HFF-Myc (cell line): ENCODE results near the gene SMYD2.

ENCODE experiments used
- DNase-seq: peaks from one replicate; pipeline ENCODE4 v3.0.0-alpha.2; 2011; ENCODE audit warnings: low read depth; ENCODE audit errors: extremely low read depth
- H3K4me3 ChIP-seq: replicated peaks from 2 replicates; pipeline ENCODE4 v1.5.1; 2011; ENCODE audit warnings: low read depth, mild to moderate bottlenecking, control low read depth, low read length
- TF ChIP-seq, protein P1 (sequence below): IDR thresholded peaks from 2 replicates; pipeline ENCODE4 v1.5.1; 2012; ENCODE audit warnings: mild to moderate bottlenecking, low read depth, low read length, control low read depth; ENCODE audit errors: missing control alignments

The SMYD2 gene

DNA sequence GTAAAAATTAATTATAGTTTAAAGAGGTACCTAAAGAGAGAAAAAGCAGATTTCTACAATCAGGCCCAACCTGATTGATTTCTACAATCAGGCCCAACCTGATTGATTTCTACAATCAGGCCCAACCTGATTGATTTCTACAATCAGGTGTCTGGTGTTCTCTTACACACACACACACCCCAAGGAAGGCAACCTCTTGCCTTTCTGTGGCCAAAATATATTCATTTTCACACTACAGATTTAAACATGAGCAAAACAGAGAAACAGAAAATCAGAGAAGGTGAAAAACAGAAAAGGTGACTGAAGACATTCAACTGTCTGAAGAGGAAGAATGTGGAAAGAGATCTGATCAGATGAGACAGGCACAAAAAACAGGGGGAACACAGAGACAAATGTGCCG, 104.5 kb downstream of the SMYD2 start:
- TF ChIP-seq, protein P1, sequence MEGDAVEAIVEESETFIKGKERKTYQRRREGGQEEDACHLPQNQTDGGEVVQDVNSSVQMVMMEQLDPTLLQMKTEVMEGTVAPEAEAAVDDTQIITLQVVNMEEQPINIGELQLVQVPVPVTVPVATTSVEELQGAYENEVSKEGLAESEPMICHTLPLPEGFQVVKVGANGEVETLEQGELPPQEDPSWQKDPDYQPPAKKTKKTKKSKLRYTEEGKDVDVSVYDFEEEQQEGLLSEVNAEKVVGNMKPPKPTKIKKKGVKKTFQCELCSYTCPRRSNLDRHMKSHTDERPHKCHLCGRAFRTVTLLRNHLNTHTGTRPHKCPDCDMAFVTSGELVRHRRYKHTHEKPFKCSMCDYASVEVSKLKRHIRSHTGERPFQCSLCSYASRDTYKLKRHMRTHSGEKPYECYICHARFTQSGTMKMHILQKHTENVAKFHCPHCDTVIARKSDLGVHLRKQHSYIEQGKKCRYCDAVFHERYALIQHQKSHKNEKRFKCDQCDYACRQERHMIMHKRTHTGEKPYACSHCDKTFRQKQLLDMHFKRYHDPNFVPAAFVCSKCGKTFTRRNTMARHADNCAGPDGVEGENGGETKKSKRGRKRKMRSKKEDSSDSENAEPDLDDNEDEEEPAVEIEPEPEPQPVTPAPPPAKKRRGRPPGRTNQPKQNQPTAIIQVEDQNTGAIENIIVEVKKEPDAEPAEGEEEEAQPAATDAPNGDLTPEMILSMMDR: no peak
- no peak overlapping the region for H3K4me3 ChIP-seq
- DNase-seq: no peak

DNA sequence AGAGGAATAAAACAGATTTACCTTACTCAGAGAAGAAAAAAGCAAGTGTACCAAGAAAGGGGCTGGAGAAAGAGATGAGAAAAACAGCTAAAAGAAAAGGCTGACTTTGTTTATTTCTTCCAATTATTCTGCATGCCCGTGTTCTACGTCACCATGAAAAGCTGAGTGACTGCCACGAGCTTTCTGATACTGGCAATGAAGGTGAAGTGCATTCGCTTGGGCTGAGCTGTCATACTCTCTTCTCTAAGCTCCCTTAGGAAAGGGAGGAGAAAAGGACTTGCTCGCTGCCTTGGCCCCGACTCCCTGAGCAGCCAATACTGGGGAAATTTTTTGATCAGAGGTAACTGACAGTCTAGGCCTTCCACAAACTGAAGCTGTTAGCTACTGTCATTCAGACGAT, 105.4 kb downstream of the SMYD2 start:
- TF ChIP-seq, protein P1: no peak
- no peak overlapping the region for H3K4me3 ChIP-seq
- DNase-seq: no peak
